MM.1S (cell line): ENCODE data around the gene HTRA1.

Source experiments
- DNase-seq: peaks from one replicate; pipeline ENCODE4 v3.0.0-alpha.2; 2015
- H2AFZ ChIP-seq: fragments of 300-600 bp; sonication (generic); 2 replicates; pipeline ENCODE4 v1.6.0; 2016; ENCODE audit warnings: antibody characterized with exemption, low read length
- H3F3A ChIP-seq: fragments of 300-600 bp; sonication (generic); 2 replicates; pipeline ENCODE4 v1.6.1; 2016; ENCODE audit warnings: mild to moderate bottlenecking, antibody characterized with exemption, low read length, moderate library complexity, mixed read lengths; ENCODE audit not compliant: insufficient read depth
- H3K27ac ChIP-seq: fragments of 300-600 bp; sonication (generic); 2 replicates; pipeline ENCODE4 v1.5.1; 2016; ENCODE audit warnings: mild to moderate bottlenecking, low read length
- H3K27me3 ChIP-seq: fragments of 300-600 bp; sonication (generic); replicated peaks from 2 replicates; pipeline ENCODE4 v1.6.0; 2016; ENCODE audit warnings: low read length; ENCODE audit not compliant: insufficient read depth
- H3K36me3 ChIP-seq: fragments of 300-600 bp; sonication (generic); replicated peaks from 2 replicates; pipeline ENCODE4 v1.6.1; 2016; ENCODE audit warnings: mild to moderate bottlenecking, low read length, mixed read lengths; ENCODE audit not compliant: insufficient read depth
- H3K4me1 ChIP-seq: fragments of 300-600 bp; sonication (generic); 2 replicates; pipeline ENCODE4 v1.6.1; 2016; ENCODE audit warnings: low read length, mixed read lengths
- H3K4me2 ChIP-seq: fragments of 300-600 bp; sonication (generic); 2 replicates; pipeline ENCODE4 v1.6.0; 2016; ENCODE audit warnings: low read depth, low read length
- H3K4me3 ChIP-seq: fragments of 300-600 bp; sonication (generic); 2 replicates; pipeline ENCODE4 v1.5.1; 2016; ENCODE audit warnings: low read length, mixed read lengths
- H3K79me2 ChIP-seq: fragments of 300-600 bp; sonication (generic); 2 replicates; pipeline ENCODE4 v1.6.1; 2016; ENCODE audit warnings: mixed run types, low read length, mixed read lengths
- H3K9ac ChIP-seq: fragments of 300-600 bp; sonication (generic); 2 replicates; pipeline ENCODE4 v1.6.1; 2016; ENCODE audit warnings: low read length, mixed read lengths
- H3K9me2 ChIP-seq: fragments of 300-600 bp; sonication (generic); replicated peaks from 2 replicates; pipeline ENCODE4 v1.6.1; 2016; ENCODE audit warnings: mild to moderate bottlenecking, low read length, mixed read lengths; ENCODE audit not compliant: insufficient read depth
- H3K9me3 ChIP-seq: fragments of 300-600 bp; sonication (generic); replicated peaks from 2 replicates; pipeline ENCODE4 v1.6.1; 2016; ENCODE audit warnings: mild to moderate bottlenecking, low read length, mixed read lengths; ENCODE audit not compliant: insufficient read depth
- H4K20me1 ChIP-seq: fragments of 300-600 bp; sonication (generic); 2 replicates; pipeline ENCODE4 v1.6.1; 2016; ENCODE audit warnings: mild to moderate bottlenecking, low read length, moderate library complexity, mixed read lengths; ENCODE audit not compliant: insufficient read depth
- EZH2 ChIP-seq: fragments of 300-600 bp; sonication (generic); optimal IDR thresholded peaks from 2 replicates; pipeline ENCODE3; 2017; ENCODE audit warnings: low read depth, mild to moderate bottlenecking, antibody characterized with exemption, low read length, mixed read lengths
- EZH2phosphoT487 ChIP-seq: fragments of 300-600 bp; sonication (generic); IDR thresholded peaks from 2 replicates; pipeline ENCODE4 v1.6.1; 2018; ENCODE audit warnings: antibody characterized with exemption, low read length
- TF ChIP-seq, protein P1 (sequence below): fragments of 300-600 bp; sonication (generic); IDR thresholded peaks from 2 replicates; pipeline ENCODE4 v1.5.1; 2016; ENCODE audit warnings: antibody characterized with exemption, low read length, mixed read lengths

HTRA1 gene

DNA sequence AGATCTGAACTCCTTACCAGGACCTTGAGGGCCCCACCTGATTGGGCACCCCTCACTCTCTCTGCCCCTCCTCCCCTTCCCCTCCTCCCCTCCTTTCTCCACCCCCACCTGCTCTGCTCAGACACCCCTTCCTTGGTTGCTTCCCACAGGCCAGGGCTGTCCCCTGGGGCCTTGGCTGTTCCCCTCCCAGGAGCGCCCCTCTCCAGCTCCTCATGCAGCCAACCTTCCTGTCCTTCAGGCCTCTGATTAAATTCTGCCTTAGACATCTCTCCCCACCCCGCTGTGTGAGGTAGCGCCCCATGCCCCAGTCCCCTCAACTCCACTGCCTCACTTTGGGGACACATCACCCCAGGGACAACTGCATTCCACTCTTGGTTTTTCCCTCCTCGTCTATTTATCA, 32.4 kb downstream of the HTRA1 start:
- Histone ChIP-seq H3K27ac (no peak overlapping the region), H3K36me3 (no peaks in the 10 kb centered on the region), H2AFZ (no peak overlapping the region), H3K9ac (no peak overlapping the region), H3K27me3 (peaks cover 11% of the 10 kb centered on the region), H3K4me2 (no peak overlapping the region), H3K9me3 (no peaks in the 10 kb centered on the region), H3K9me2 (no peaks in the 10 kb centered on the region), H3K4me1 (no peaks in the 10 kb centered on the region), H3F3A (no peaks in the 10 kb centered on the region), H4K20me1 (no peaks in the 10 kb centered on the region), H3K79me2 (no peaks in the 10 kb centered on the region), H3K4me3 (no peak overlapping the region)
- no peak for DNase-seq
- TF ChIP-seq EZH2phosphoT487 (no peak), EZH2 (no peak)
- TF ChIP-seq, protein P1, sequence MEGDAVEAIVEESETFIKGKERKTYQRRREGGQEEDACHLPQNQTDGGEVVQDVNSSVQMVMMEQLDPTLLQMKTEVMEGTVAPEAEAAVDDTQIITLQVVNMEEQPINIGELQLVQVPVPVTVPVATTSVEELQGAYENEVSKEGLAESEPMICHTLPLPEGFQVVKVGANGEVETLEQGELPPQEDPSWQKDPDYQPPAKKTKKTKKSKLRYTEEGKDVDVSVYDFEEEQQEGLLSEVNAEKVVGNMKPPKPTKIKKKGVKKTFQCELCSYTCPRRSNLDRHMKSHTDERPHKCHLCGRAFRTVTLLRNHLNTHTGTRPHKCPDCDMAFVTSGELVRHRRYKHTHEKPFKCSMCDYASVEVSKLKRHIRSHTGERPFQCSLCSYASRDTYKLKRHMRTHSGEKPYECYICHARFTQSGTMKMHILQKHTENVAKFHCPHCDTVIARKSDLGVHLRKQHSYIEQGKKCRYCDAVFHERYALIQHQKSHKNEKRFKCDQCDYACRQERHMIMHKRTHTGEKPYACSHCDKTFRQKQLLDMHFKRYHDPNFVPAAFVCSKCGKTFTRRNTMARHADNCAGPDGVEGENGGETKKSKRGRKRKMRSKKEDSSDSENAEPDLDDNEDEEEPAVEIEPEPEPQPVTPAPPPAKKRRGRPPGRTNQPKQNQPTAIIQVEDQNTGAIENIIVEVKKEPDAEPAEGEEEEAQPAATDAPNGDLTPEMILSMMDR = no peak

DNA sequence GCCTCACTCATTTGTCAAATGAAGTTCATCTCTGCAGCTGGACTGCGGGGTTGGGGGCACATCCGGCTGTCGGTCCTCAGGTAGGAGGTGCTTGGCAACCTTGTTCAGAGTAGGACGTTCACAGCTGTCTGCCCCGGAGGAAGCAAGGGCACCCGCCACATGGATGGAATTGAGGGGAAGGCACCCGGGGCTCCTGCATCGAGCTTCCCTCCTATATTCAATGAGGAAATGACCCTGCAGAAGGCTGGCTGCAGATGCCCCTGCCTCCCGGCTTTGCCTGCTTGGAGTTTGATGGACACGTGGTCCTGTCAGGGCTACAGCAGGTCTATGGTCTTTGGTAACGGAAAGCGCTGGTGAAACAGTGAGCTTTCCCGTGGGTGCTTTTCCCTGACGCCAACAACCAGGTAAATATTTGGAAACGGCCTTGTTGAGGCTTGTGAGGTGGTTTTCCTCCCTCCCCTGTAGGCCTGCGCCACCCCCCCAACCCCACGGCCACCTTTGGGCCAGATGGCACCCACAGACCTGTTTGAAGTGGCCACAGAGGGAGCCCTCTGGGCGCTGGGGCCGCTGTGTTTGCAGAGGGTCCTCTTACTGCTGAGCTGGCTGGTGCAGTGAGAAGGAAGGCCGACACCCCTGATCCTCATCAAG, 32.9 kb downstream of the HTRA1 start:
- Histone ChIP-seq H3F3A (no peaks in the 10 kb centered on the region), H3K79me2 (no peaks in the 10 kb centered on the region), H3K9ac (no peak overlapping the region), H3K27me3 (peaks cover 5% of the 10 kb centered on the region), H3K4me1 (no peaks in the 10 kb centered on the region), H2AFZ (no peak overlapping the region), H3K4me3 (no peak overlapping the region), H3K4me2 (no peak overlapping the region), H3K9me3 (no peaks in the 10 kb centered on the region), H3K27ac (no peak overlapping the region), H4K20me1 (no peaks in the 10 kb centered on the region), H3K36me3 (no peaks in the 10 kb centered on the region), H3K9me2 (no peaks in the 10 kb centered on the region)
- TF ChIP-seq, protein P1 = no peak
- TF ChIP-seq EZH2phosphoT487 = no peak
- TF ChIP-seq EZH2 = no peak
- DNase-seq = no peak

DNA sequence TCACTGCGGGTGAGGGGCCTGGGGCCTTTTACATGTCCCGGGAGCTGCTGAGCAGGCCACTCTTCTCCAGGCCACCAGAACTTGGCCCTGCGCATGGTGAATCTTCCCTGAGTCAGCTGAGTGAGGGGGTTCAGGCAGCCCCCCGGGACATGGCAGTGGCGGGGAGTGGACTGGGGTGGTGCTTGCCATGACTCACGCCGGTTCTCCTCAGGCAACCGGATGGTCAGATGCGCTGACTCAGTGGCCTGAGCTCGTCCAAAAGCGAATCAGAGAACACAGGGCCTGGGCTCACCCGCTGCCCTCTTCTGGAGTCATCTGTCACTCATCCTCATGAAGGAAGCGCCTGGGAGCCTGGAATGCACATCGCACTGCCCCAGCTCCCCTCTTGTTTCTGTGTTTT, 33.5 kb downstream of the HTRA1 start:
- no peaks in the 10 kb centered on the region for H4K20me1 ChIP-seq
- H3K4me1 ChIP-seq = no peaks in the 10 kb centered on the region
- H3F3A ChIP-seq = no peaks in the 10 kb centered on the region
- no peaks in the 10 kb centered on the region for H3K36me3 ChIP-seq
- no peak for DNase-seq
- TF ChIP-seq EZH2 = no peak
- TF ChIP-seq, protein P1 = no peak
- TF ChIP-seq EZH2phosphoT487 = no peak
- H3K27me3 ChIP-seq = no peaks in the 10 kb centered on the region; the same call in 1 of the 2 replicates
- no peak overlapping the region for H3K4me2 ChIP-seq
- no peaks in the 10 kb centered on the region for H3K9me3 ChIP-seq
- H3K9me2 ChIP-seq = no peaks in the 10 kb centered on the region
- H3K4me3 ChIP-seq = no peak overlapping the region
- H3K79me2 ChIP-seq = no peaks in the 10 kb centered on the region
- no peak overlapping the region for H2AFZ ChIP-seq
- no peak overlapping the region for H3K27ac ChIP-seq
- H3K9ac ChIP-seq = no peak overlapping the region
